GM21515 (cell line): Measurements from ENCODE around the gene ZDHHC11.
"Not testable (repeated sequence)": the region's sequence is repeated elsewhere in the genome, so short reads cannot be mapped to it uniquely, and the experiment has no call there.

Experiments used
- ATAC-seq: cut with Tn5 transposase; IDR thresholded peaks from one replicate; pipeline ENCODE4 v1.9.1; 2021; ENCODE audit not compliant: unreplicated experiment

The ZDHHC11 gene

GRCh38 chr5:763998-764781 is 86.6 kb downstream of the ZDHHC11 start:
- ATAC-seq: no peak

GRCh38 chr5:763397-763796 is 87.4 kb downstream of the ZDHHC11 start:
- no peak for ATAC-seq

- not testable (repeated sequence) for ATAC-seq
These were observed 87.8 kb downstream of the ZDHHC11 start for GRCh38 chr5:762996-763395.

- no peak for ATAC-seq
These were observed 88.7 kb downstream of the ZDHHC11 start for GRCh38 chr5:761854-762710.

- no peak for ATAC-seq
These were observed 89.6 kb downstream of the ZDHHC11 start for GRCh38 chr5:761059-761771.

- ATAC-seq: no peak
These were observed 90.3 kb downstream of the ZDHHC11 start for GRCh38 chr5:760363-761058.

GRCh38 chr5:759781-760362 is 90.9 kb downstream of the ZDHHC11 start:
- ATAC-seq: no peak

- ATAC-seq: no peak
These were observed 91.6 kb downstream of the ZDHHC11 start for GRCh38 chr5:759111-759751.

GRCh38 chr5:758698-759053 is 92.1 kb downstream of the ZDHHC11 start:
- ATAC-seq: no peak

- no peak for ATAC-seq
These were observed 92.7 kb downstream of the ZDHHC11 start for GRCh38 chr5:757931-758697.

- ATAC-seq: no peak
These were observed 93.3 kb downstream of the ZDHHC11 start for GRCh38 chr5:757346-757930.

- ATAC-seq: no peak
These were observed 93.9 kb downstream of the ZDHHC11 start for GRCh38 chr5:756865-757345.

- no peak for ATAC-seq
These were observed 94.6 kb downstream of the ZDHHC11 start for GRCh38 chr5:756171-756570.

- ATAC-seq: not testable (repeated sequence)
These were observed 96.6 kb downstream of the ZDHHC11 start for GRCh38 chr5:754143-754632.

- not testable (repeated sequence) for ATAC-seq
These were observed 97.1 kb downstream of the ZDHHC11 start for GRCh38 chr5:753567-754142.

GRCh38 chr5:752532-753115 is 98.2 kb downstream of the ZDHHC11 start:
- not testable (repeated sequence) for ATAC-seq

- ATAC-seq: not testable (repeated sequence)
These were observed 98.8 kb downstream of the ZDHHC11 start for GRCh38 chr5:751992-752391.

GRCh38 chr5:751496-751895 is 99.3 kb downstream of the ZDHHC11 start:
- ATAC-seq: no peak
